HL-60/S4 (cell line): ENCODE results near the gene TADA3.

Source experiments
- in situ Hi-C: fragments of 300-500 bp; cut with MboI; formaldehyde crosslinking; loops from 2 replicates; pipeline ENCODE4 v1.14.3; 2022; ENCODE audit warnings: low sequenced_read_pairs

TADA3 gene

GRCh38 chr3:9809615-9810432 is 17.6 kb upstream of the TADA3 start, which contains the start of gene TTLL3:
Gene TTLL3 (plus strand): TSS chr3:9810262. CDS start chr3:9810662, 400 bp downstream.
- in situ Hi-C loops: no loop called here

DNA sequence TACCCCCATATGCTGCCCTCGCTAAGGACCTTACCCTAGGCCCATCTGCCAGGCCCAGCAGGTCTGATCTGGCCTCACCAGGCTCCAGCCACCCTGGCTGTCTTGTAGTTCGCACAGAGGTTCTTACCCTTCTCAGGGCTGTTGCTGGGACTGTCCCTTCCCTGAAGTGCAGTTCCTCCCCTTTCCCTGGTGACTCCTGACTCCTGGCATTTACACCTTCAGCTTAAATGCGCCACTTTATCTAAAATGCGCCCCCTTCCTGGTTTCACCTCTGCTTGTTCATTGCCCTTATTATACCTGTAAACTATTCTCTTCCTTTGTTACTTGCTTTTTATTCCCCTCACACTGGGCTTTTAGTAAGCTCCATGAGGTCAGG is 17.0 kb upstream of the TADA3 start:
- in situ Hi-C loops: no loop called here

GRCh38 chr3:9808345-9809037 is 16.2 kb upstream of the TADA3 start:
- in situ Hi-C loops: no loop called here

- in situ Hi-C loops: no loop called here
These were observed 15.7 kb upstream of the TADA3 start for GRCh38 chr3:9807981-9808344.

DNA sequence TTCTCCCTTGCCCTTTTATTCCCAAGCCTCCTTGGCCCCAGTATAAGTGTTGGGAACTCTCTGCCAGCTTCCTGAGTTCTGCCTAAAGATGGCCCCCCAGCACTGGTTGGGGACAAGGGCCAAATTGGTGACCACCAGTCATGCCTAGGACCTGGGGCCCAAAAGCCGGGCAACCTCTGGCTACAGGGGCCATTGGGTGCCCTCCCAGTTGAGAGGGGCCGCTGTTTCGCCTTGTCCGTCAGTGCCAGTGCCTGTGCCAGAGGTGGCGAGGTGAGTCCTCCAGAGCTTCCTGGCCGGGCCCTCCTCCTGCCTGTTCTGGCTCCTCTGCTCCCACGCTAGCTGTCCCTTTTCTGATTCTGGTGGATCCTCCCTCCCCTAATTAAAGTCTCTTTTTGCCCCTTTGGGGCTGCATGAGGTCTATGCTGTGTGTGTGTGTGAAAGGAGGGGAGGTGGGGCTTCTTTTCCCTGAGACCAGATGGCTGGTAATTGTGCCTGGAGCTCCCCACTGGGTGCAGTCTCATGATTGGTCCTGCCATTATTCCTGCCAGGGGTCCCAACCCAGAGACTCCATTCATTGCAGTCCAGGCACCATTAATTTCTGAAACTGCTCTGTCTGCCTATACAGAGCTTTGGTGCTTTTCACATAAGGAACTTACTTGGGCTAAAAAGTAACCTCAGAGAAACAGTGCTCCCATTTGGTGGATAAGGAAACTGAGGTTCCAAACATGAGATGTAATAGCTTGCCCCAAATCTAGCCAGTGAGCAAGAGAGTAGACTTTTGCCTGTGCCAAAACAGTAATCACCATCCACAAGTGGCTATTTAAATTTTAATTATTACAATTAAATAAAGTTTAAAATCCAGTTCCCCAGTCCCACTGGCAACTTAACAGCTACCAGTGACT is 14.7 kb upstream of the TADA3 start:
- in situ Hi-C loops: no loop called here

- in situ Hi-C loops: no loop called here
These were observed 13.9 kb upstream of the TADA3 start for GRCh38 chr3:9806137-9806536.

GRCh38 chr3:9804996-9805395 is 12.7 kb upstream of the TADA3 start:
- in situ Hi-C loops: no loop called here

DNA sequence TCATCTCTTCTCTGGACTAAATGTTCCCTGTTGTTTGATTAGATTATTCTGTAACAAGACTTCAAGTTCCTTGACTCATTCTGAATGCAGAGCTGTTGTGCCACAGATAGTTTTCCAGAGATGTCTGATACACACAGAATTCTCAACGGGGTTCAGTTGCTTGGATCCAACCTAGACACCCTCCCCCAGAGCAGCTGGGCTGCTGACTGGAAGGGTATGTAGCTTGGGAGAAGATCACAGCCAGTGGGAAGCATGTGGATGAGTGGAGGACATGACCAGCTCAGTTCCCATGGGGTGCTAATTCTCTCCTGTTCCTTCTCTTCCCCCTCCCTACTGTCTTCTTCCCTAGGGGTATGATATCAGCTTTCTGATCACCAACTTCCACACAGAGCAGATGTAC is 11.2 kb upstream of the TADA3 start:
- in situ Hi-C loops: no loop called here

DNA sequence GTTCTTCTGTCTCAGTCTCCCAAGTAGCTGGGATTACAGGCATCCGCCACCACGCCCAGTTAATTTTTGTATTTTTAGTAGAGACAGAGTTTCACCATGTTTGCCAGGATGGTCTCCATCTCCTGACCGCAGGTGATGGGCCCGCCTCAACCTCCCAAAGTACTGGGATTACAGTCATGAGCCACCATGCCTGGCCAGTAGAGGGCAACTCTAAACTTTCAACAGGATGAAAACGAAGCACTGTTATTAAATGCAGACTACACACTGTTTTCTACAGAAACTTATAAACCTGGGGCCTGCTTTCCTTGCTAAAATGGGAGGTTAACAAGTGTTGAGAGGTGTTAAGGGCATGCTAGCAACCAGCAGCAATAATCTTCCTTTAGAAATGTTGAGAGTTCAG is 8.3 kb upstream of the TADA3 start:
- in situ Hi-C loops: no loop called here

DNA sequence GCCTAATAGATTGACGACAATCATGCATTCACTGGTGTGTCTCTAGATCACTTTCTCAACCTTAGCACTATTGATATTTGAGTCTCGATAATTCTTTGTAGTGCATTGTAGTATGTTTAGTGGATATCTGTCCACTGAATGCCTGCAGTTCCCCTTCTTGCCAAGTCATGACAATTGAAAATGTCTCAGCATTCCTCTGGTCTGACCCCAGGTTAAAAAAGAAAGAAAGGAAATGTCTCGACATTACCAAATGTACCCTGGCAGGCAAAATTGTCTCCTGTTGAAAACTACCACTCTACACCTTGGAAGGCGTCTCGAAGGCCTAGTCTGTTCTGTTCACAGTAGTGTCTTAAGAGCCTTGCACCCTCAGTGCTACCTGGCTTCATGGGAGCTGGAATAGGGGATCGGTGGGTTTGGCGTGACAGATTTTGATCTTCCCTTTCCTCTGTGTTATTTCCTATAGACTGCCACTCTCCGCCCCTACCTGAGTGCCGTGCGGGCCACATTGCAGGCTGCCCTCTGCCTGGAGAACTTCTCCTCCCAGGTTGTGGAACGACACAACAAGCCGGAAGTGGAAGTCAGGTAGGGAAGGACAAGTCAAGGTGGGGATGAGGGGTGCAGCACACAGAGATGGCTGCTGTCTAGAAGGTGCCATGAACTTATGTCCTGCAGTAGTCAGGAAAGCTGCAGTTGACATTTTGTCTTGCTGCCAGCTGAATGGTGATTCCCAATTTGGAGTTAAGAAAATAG is 5.1 kb upstream of the TADA3 start:
- in situ Hi-C loops: no loop called here

DNA sequence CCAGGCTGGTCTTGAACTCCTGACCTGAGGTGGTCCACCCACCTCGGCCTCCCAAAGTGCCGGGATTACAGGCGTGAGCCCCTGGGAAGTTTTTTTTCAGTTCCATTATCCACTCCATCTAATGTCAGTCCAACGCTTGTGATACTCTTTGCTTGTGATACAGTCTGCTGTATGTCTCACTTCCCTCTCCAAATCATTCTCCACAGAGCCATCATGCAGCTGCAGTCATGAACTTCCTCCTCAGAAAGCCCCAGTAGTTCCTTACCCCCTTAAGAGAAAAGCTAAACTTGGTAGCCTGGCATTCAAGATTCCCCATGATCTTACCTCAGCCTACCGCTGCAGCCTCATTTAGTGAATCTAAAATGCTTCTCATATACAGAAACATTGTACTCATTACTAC is 2.9 kb upstream of the TADA3 start:
- in situ Hi-C loops: no loop called here

- in situ Hi-C loops: no loop called here
These were observed 2.1 kb upstream of the TADA3 start for GRCh38 chr3:9794400-9794799.

- in situ Hi-C loops: no loop called here
These were observed 998 bp upstream of the TADA3 start for GRCh38 chr3:9793161-9793781.

DNA sequence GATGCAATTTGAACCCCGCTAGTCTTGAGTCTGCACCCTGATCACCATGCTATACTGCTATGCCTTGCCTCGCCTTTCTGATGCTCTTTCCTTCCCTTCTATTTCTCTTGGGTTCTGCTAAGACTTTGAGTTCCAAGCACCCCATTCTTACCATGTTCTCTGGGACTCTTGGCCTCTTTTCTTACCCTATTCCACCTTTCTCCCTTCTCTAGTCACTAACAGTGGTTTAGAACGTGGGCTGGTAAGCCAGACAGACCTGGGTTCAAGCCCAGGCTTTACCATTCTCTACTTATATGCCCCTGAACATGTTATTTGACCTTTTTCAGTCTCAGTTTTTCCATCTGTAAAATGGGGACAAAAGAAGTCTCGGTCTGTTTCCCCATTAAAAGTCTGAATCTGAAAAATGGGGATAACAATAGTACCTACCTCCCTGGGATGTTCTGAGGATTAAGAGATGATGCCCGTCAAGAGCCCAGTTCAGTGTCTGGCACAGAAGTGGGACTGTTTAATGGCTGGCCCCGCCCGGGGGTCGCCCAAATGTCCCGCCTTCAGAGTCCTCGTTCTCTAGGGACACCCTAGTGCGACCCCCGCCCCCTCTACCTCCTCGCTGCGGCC is 376 bp downstream of the TADA3 start:
- in situ Hi-C loops: no loop called here

GRCh38 chr3:9791127-9791526 is 1.1 kb downstream of the TADA3 start:
- in situ Hi-C loops: no loop called here

DNA sequence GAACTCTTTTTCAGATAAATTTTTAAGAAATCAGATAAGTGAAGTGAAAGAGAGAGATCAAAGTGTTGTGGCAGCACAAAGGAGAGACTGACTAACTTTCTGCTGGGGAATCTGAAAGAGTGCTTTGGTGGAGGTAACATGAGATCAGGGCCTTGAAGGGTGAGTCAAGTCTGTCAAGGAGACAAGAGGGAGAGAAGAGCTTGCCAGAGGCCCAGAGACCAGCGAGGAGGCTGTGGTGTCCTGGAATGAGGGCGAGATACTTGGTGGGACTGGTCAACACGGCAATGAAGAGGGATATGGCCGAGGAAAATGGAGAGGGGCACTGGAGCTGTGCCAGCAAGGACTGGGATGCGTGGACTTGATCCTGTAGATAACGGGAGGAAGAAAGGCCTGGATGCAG is 4.6 kb downstream of the TADA3 start:
- in situ Hi-C loops: no loop called here

DNA sequence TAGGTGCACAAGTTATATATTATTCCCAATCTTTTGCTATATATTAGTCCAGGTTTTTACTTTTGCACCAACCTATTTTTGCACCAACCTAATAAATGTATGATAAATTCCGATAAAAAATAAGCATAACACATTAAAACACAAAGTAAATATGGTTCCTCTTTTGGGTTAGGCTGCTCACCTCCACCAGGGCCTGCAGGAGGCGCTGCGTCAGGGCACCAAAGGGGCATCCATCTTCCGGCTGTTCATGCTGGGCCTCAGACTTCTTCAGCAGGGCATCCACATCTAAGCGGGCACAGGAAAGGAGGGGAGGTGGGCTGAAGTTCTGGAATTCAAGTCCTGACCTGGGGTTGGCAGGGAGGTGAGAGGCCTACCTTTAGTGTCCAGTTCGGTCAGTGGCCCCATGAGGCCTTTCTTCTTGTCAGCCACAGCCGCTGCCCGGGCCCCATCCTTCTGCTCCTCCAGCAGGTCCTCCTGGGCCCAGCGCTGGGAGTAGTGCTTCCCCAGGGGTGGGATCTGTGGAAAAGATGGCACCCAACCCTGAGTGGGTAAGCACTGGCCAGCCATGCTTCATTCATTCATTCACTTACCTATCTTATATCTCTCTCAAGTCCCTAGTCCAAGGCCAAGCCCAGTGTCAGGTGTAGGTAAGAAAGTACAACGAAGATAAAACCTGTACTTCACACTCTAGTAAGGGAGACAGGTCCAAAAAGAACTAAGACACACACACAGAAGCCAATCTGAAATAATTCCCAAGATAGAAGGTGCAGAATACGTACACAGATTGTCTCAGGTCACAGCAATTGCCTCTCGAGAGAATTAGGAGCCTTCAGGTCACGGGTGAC is 5.2 kb downstream of the TADA3 start:
- in situ Hi-C loops: no loop called here

DNA sequence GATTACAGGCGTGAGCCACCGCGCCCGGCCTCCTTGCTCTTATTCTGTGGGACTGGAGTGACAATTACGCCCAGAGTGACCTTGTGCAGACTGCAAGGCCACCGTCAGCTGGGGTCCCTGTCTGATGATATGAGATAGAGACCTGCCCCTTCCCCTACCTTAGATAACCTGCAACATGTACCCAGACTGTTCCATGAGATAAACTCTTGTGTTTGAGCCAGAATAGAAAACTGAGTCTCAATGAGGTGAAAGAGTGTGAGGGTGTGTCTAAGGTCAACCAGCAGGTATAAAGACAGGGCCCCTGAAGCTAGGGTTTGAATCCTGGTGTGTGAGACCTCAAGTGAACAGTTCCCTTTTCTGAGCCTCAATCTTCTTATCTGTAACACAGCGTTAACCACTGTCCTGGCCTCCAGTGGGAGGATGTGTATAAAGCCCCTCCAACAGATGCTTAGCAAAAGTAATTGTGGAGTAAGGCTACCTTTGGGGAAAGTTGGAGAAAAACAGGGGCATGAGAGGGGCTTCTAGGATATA is 6.0 kb downstream of the TADA3 start:
- in situ Hi-C loops: no loop called here

- in situ Hi-C loops: no loop called here
These were observed 6.7 kb downstream of the TADA3 start for GRCh38 chr3:9785602-9786001.
